Measurements from ENCODE around the gene SPEM3. TPM values are rescaled to one million over a fixed set of nuclear protein-coding genes. Genes with fewer than 3 reads are reported as not detected.

SPEM3 gene
- total and polyA plus RNA-seq, 2 of the 13 experiments (the other 11 are each of a cell fraction or from before 2014, with no cell fraction given) = not detected

- TF ChIP-seq TCF12 (IDR thresholded peaks at IDR 0.05) (no peak), TCF12 (CRISPR knock-in tag; IDR thresholded peaks at IDR 0.05) (no peak), NFE2L1 (CRISPR knock-in tag; IDR thresholded peaks at IDR 0.05; ENCODE audit: borderline replicate concordance) (no peak), GZF1 (CRISPR knock-in tag; IDR thresholded peaks at IDR 0.05) (no peak), FOXP4 (CRISPR knock-in tag; IDR thresholded peaks at IDR 0.05) (no peak), THAP11 (CRISPR knock-in tag; IDR thresholded peaks at IDR 0.05) (peak; percentile 62), KAT8 (CRISPR knock-in tag; IDR thresholded peaks at IDR 0.05) (no peak), E2F2 (CRISPR knock-in tag; IDR thresholded peaks at IDR 0.05; ENCODE audit: borderline replicate concordance) (no peak), ZNF577 (CRISPR knock-in tag; IDR thresholded peaks at IDR 0.05; ENCODE audit: borderline replicate concordance, low read depth) (no peak), HIVEP1 (CRISPR knock-in tag; IDR thresholded peaks at IDR 0.05) (no peak), HNF4G (IDR thresholded peaks at IDR 0.05; ENCODE audit: borderline replicate concordance, low read depth, low read length) (no peak), HNF4G (CRISPR knock-in tag; IDR thresholded peaks at IDR 0.05; ENCODE audit: borderline replicate concordance, low read depth) (no peak), YY1 (IDR thresholded peaks at IDR 0.05; ENCODE audit: insufficient read depth, insufficient replicate concordance, low read depth, low read length) (peak; percentile 55), ZNF784 (CRISPR knock-in tag; IDR thresholded peaks at IDR 0.05; ENCODE audit: borderline replicate concordance) (no peak), ZNF512B (CRISPR knock-in tag; IDR thresholded peaks at IDR 0.05; ENCODE audit: borderline replicate concordance) (no peak), ZNF44 (CRISPR knock-in tag; IDR thresholded peaks at IDR 0.05) (no peak), ZNF776 (CRISPR knock-in tag; IDR thresholded peaks at IDR 0.05) (peak; percentile 63; the same call in 1 of the 2 replicates), MLX (CRISPR knock-in tag; IDR thresholded peaks at IDR 0.05) (0 out of 2 replicates have a peak, but pooled peaks have one; percentile 12), ZNF770 (CRISPR knock-in tag; IDR thresholded peaks at IDR 0.05) (peak; percentile 50; the same call in 1 of the 2 replicates)
These were observed 8.1 kb downstream of the SPEM3 start (continued) for GRCh38 chr17:7436556-7437368.

Data from HepG2 (cell line).